ENCODE results near the gene NABP2. TPM values are rescaled to one million over a fixed set of nuclear protein-coding genes. Genes with fewer than 3 reads are reported as not detected.

The NABP2 gene
- total RNA-seq, 4 donors from 2014 or later: 29.6 to 75.0 (median 42.8) TPM

DNA sequence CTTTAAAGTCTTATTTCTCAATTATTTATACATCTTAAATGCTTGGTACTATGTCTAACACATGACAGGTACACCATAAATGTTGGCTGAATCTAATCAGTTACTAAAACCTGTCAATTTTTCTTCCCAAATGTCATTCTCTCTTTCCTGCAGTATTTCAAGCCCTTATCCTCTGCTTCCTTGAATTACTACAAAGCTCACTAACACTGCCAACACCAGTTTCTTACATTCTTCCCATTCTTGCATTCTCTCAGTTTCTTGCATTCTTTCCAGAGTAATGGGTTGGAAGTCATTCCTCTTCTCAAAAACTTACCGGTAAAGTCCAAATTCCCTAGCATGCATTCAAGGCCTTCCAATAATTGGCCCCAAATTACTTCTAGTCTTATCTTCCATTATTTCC lies 25.3 kb upstream of the NABP2 start:
- no peaks in the 10 kb centered on the region for H3K36me3 ChIP-seq
- H3K4me1 ChIP-seq: no peaks in the 10 kb centered on the region
- TF ChIP-seq, protein P1, sequence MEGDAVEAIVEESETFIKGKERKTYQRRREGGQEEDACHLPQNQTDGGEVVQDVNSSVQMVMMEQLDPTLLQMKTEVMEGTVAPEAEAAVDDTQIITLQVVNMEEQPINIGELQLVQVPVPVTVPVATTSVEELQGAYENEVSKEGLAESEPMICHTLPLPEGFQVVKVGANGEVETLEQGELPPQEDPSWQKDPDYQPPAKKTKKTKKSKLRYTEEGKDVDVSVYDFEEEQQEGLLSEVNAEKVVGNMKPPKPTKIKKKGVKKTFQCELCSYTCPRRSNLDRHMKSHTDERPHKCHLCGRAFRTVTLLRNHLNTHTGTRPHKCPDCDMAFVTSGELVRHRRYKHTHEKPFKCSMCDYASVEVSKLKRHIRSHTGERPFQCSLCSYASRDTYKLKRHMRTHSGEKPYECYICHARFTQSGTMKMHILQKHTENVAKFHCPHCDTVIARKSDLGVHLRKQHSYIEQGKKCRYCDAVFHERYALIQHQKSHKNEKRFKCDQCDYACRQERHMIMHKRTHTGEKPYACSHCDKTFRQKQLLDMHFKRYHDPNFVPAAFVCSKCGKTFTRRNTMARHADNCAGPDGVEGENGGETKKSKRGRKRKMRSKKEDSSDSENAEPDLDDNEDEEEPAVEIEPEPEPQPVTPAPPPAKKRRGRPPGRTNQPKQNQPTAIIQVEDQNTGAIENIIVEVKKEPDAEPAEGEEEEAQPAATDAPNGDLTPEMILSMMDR (IDR thresholded peaks at IDR 0.05 in 4 of 5, conservative IDR thresholded peaks at IDR 0.05 in 1 of 5): no peak
- no peak for TF ChIP-seq POLR2A (IDR thresholded peaks at IDR 0.05)
- no peaks in the 10 kb centered on the region for H3K27me3 ChIP-seq
- no peak for DNase-seq
- H3K9me3 ChIP-seq: no peaks in the 10 kb centered on the region
- no peak for ATAC-seq
- H3K4me3 ChIP-seq: no peak overlapping the region
- H3K27ac ChIP-seq: no peak overlapping the region
- intact Hi-C loops (cut with DNase I; ENCODE audit: low total_unique reads): no loop called here
- in situ Hi-C loops (cut with MboI; ENCODE audit: low sequenced_read_pairs in 4 of 4): loop anchor here in 3 of 4 donors (10.0 to 25.0 kb wide), 2 partner anchors 263 to 266 kb away; partner anchors contain the start of genes SPRYD4 (in 3 of the 3) and MIP (in 1 of the 3)

DNA sequence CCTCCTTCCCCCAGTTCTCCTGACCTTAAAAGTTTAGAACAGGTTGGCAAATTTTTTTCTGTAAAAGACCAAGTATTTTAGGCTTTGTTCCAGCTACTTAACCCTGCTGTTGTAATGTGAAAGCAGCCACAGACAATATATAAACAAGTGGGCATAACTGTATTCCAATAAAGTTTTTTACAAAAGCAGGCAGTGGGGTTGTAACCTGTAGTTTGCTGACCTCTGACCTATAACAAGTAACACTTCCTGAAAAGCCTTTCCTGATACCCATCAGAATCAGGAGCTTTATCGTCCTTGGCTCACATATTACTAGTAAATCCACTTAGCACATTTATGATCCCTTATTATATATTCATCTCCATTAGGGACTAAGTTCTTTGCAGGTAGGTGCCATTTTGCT lies 21.8 kb upstream of the NABP2 start:
- in situ Hi-C loops (cut with MboI; ENCODE audit: low sequenced_read_pairs in 4 of 4) (no loop called here), intact Hi-C loops (cut with DNase I; ENCODE audit: low total_unique reads) (no loop called here)
- no peak for TF ChIP-seq POLR2A (IDR thresholded peaks at IDR 0.05)
- TF ChIP-seq, protein P1 (IDR thresholded peaks at IDR 0.05 in 4 of 5, conservative IDR thresholded peaks at IDR 0.05 in 1 of 5): no peak
- ATAC-seq (no peak), DNase-seq (no peak)
- H3K27me3 ChIP-seq: no peaks in the 10 kb centered on the region
- peaks cover 0 to 27% of the 10 kb centered on the region in 2 donors for H3K36me3 ChIP-seq
- H3K4me3 ChIP-seq: no peak overlapping the region
- H3K4me1 ChIP-seq: peaks cover 0 to 6% of the 10 kb centered on the region in 2 donors
- no peak overlapping the region for H3K27ac ChIP-seq
- no peaks in the 10 kb centered on the region for H3K9me3 ChIP-seq

DNA sequence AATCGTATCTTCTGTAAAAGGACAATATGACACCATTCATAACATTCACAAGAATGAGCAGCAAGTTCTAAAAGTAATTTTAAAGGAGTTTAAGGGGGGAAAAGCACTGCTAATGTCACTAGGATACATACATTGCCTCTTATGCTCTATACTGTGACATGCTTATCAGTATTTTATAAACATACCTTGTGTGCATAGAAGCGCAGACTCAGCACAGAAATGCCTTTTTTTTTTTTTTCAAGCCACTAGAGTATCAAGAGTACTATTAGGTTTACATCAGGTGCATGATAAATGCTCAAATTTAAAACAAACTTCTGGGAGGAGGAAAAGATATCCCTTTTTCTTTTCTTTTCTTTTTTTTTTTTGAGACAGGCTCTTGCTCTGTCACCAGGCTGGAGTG lies 21.3 kb upstream of the NABP2 start:
- no peaks in the 10 kb centered on the region for H3K27me3 ChIP-seq
- DNase-seq: no peak
- H3K4me3 ChIP-seq: no peak overlapping the region
- TF ChIP-seq POLR2A (IDR thresholded peaks at IDR 0.05): no peak
- TF ChIP-seq, protein P1 (IDR thresholded peaks at IDR 0.05 in 4 of 5, conservative IDR thresholded peaks at IDR 0.05 in 1 of 5): no peak
- peaks cover 0 to 32% of the 10 kb centered on the region in 2 donors for H3K36me3 ChIP-seq
- H3K9me3 ChIP-seq: no peaks in the 10 kb centered on the region
- no peak for ATAC-seq
- in situ Hi-C loops (cut with MboI; ENCODE audit: low sequenced_read_pairs in 4 of 4) (no loop called here), intact Hi-C loops (cut with DNase I; ENCODE audit: low total_unique reads) (no loop called here)
- no peak overlapping the region for H3K27ac ChIP-seq
- peaks cover 0 to 6% of the 10 kb centered on the region in 2 donors for H3K4me1 ChIP-seq

DNA sequence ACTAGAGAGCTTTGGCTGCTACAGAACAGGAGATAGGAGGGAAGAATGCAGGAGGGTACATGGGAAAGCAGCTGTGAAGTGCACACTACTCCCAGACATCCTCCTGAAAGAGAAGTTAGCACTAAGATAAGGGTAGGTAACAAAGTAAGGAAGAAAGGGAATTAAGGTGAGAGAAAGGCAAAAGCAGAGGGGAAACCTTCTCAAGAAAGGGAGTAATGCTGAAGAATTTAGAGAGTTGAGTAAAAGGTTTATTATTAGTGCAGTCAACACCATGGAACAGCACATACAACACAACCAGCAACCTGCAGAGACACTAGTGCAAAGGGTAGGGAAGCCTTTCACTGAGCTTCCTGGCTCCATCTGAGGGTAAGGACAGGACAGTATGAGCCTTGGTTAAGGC lies 19.9 kb upstream of the NABP2 start:
- no peak overlapping the region for H3K27ac ChIP-seq
- H3K4me3 ChIP-seq: no peak overlapping the region
- intact Hi-C loops (cut with DNase I; ENCODE audit: low total_unique reads) (no loop called here), in situ Hi-C loops (cut with MboI; ENCODE audit: low sequenced_read_pairs in 4 of 4) (no loop called here)
- H3K36me3 ChIP-seq: peaks cover 0 to 46% of the 10 kb centered on the region in 2 donors
- H3K4me1 ChIP-seq: peaks cover 0 to 6% of the 10 kb centered on the region in 2 donors
- TF ChIP-seq, protein P1 (IDR thresholded peaks at IDR 0.05 in 4 of 5, conservative IDR thresholded peaks at IDR 0.05 in 1 of 5): no peak
- TF ChIP-seq POLR2A (IDR thresholded peaks at IDR 0.05): no peak
- no peaks in the 10 kb centered on the region for H3K27me3 ChIP-seq
- H3K9me3 ChIP-seq: no peaks in the 10 kb centered on the region
- no peak for ATAC-seq
- no peak for DNase-seq

DNA sequence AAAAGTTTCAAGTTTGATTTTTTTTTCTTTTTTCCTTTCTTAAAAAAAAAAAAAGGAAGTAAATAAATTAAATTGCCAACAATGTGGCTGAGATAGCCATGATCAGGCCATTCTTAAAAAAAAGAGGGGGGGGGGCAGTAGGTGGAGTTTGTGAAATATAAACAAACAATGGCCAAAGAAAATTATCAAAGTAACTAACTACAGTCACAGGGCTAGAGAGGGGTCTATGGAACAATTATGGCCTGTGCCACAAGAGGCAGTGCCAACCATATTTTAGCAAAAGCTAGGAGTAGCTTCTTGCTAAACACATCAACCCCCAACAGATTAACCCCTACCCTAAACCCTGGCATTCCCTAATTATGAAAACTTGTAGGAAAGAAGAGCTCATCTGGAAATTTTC lies 18.7 kb upstream of the NABP2 start:
- peaks cover 0 to 13% of the 10 kb centered on the region in 2 donors for H3K4me1 ChIP-seq
- H3K36me3 ChIP-seq: peaks cover 0 to 52% of the 10 kb centered on the region in 2 donors
- H3K27me3 ChIP-seq: no peaks in the 10 kb centered on the region
- no peaks in the 10 kb centered on the region for H3K9me3 ChIP-seq
- no peak for ATAC-seq
- no peak for DNase-seq
- no peak for TF ChIP-seq POLR2A (IDR thresholded peaks at IDR 0.05)
- TF ChIP-seq, protein P1 (IDR thresholded peaks at IDR 0.05 in 4 of 5, conservative IDR thresholded peaks at IDR 0.05 in 1 of 5): no peak
- in situ Hi-C loops (cut with MboI; ENCODE audit: low sequenced_read_pairs in 4 of 4) (no loop called here), intact Hi-C loops (cut with DNase I; ENCODE audit: low total_unique reads) (no loop called here)
- H3K27ac ChIP-seq: no peak overlapping the region
- H3K4me3 ChIP-seq: no peak overlapping the region

Data from gastrocnemius medialis (tissue), 4 donors.